Tibial nerve (tissue), 4 donors: ENCODE measurements around the gene STAT1. TPM values are rescaled to one million over a fixed set of nuclear protein-coding genes. Genes with fewer than 3 reads are reported as not detected.

Experiments used
- DNase-seq, 2 donors: peaks; one replicate each; pipeline ENCODE4 v3.0.0-alpha.2; 2019; ENCODE audit warnings: low spot score in 2 of 2
- H3K27ac ChIP-seq, 4 donors: fragments of 200-600 bp; sonication (generic) in 3 of 4; one replicate each; pipeline ENCODE4 v1.5.1; 2017 to 2019; ENCODE audit warnings: mild to moderate bottlenecking in 1 of 4
- H3K27me3 ChIP-seq, 2 donors: fragments of 200-600 bp; sonication (generic) in 1 of 2; one replicate each; pipeline versions ENCODE4 v1.5.1 to v1.6.0; 2017 to 2019
- H3K36me3 ChIP-seq, 3 donors: fragments of 200-600 bp; sonication (generic); one replicate each; pipeline ENCODE4 v1.5.1; 2018 to 2019
- H3K4me1 ChIP-seq, 4 donors: fragments of 200-600 bp; sonication (generic) in 3 of 4; one replicate each; pipeline ENCODE4 v1.5.1; 2017 to 2019
- H3K4me3 ChIP-seq, 4 donors: fragments of 200-600 bp; sonication (generic) in 3 of 4; one replicate each; pipeline ENCODE4 v1.5.1; 2017 to 2019; ENCODE audit warnings: mild to moderate bottlenecking in 1 of 4, moderate library complexity in 1 of 4
- H3K9me3 ChIP-seq, 4 donors: fragments of 200-600 bp; sonication (generic) in 3 of 4; one replicate each; pipeline ENCODE4 v1.5.1; 2017 to 2019
- CTCF ChIP-seq, 5 experiments: fragments of 200-600 bp in 3 of 5; fragments of 450-650 bp in 2 of 5; sonication (generic) in 3 of 5; IDR thresholded peaks; one replicate each; pipeline ENCODE4 v1.5.1; 2016 to 2019; ENCODE audit warnings: antibody characterized with exemption in 5 of 5, mild to moderate bottlenecking in 3 of 5, moderate library complexity in 2 of 5
- EP300 ChIP-seq, 2 donors: sonication (generic); formaldehyde crosslinking; IDR thresholded peaks; one replicate each; pipeline ENCODE4 v1.6.1; 2017; ENCODE audit warnings: antibody characterized with exemption in 2 of 2, mild to moderate bottlenecking in 1 of 2
- POLR2A ChIP-seq, 2 donors: fragments of 450-650 bp; IDR thresholded peaks; one replicate each; pipeline ENCODE4 v1.6.1; 2017; ENCODE audit warnings: antibody characterized with exemption in 2 of 2, mild to moderate bottlenecking in 2 of 2, moderate library complexity in 2 of 2
- WGBS, 2 donors: methylation state at CpG; one replicate each; pipeline ENCODE4 v1.1.5; 2018; 5-methylcytosine and 5-hydroxymethylcytosine counted together
- total RNA-seq, 4 donors: library from RNA; depleted of rRNA; stranded (reverse); fragments of >200 nt; gene quantifications; one replicate each; pipeline ENCODE4 v1.1.0, GENCODE V29; 2016

Gene STAT1
- total RNA-seq, 4 donors from 2014 or later: 40.2 to 73.9 (median 65.6) TPM

- H3K36me3 ChIP-seq: peaks cover 4 to 99% (median 24%) of the 10 kb centered on the region in 3 donors
- 100% methylated on average over 1 of the region's 1 CpG for WGBS, 2 donors
- H3K4me3 ChIP-seq: no peak overlapping the region
- H3K27ac ChIP-seq: no peak overlapping the region
- no peak for DNase-seq
- H3K9me3 ChIP-seq: no peaks in the 10 kb centered on the region
- H3K27me3 ChIP-seq: no peaks in the 10 kb centered on the region
- TF ChIP-seq CTCF (IDR thresholded peaks at IDR 0.05): no peak
- TF ChIP-seq POLR2A (IDR thresholded peaks at IDR 0.05): no peak
- TF ChIP-seq EP300 (IDR thresholded peaks at IDR 0.05): no peak
- no peaks in the 10 kb centered on the region for H3K4me1 ChIP-seq
These were observed 26.9 kb downstream of the STAT1 start for GRCh38 chr2:190987116-190987515.

GRCh38 chr2:190986221-190986953, 27.6 kb downstream of the STAT1 start:
- H3K9me3 ChIP-seq: no peaks in the 10 kb centered on the region
- H3K27ac ChIP-seq: no peak overlapping the region
- 76 to 83% methylated on average over 13 of the region's 13 CpGs for WGBS, 2 donors
- no peak for TF ChIP-seq POLR2A (IDR thresholded peaks at IDR 0.05)
- TF ChIP-seq CTCF (IDR thresholded peaks at IDR 0.05): no peak
- TF ChIP-seq EP300 (IDR thresholded peaks at IDR 0.05): no peak
- DNase-seq: no peak
- H3K27me3 ChIP-seq: no peaks in the 10 kb centered on the region
- peaks cover 4 to 99% (median 24%) of the 10 kb centered on the region in 3 donors for H3K36me3 ChIP-seq
- no peaks in the 10 kb centered on the region for H3K4me1 ChIP-seq
- H3K4me3 ChIP-seq: no peak overlapping the region

- Histone ChIP-seq H3K4me1 (peaks cover 0 to 13% (median 0%) of the 10 kb centered on the region in 4 donors), H3K36me3 (peaks cover 4 to 99% (median 14%) of the 10 kb centered on the region in 3 donors), H3K27me3 (no peaks in the 10 kb centered on the region), H3K4me3 (no peak overlapping the region), H3K27ac (no peak overlapping the region), H3K9me3 (no peaks in the 10 kb centered on the region)
- no peak for TF ChIP-seq CTCF (IDR thresholded peaks at IDR 0.05)
- no peak for TF ChIP-seq EP300 (IDR thresholded peaks at IDR 0.05)
- no peak for TF ChIP-seq POLR2A (IDR thresholded peaks at IDR 0.05)
- DNase-seq: no peak
- WGBS, 2 donors: 86 to 90% methylated on average over 5 of the region's 5 CpGs
These were observed 29.4 kb downstream of the STAT1 start for GRCh38 chr2:190984595-190984994.

- WGBS, 2 donors: 92 to 95% methylated on average over 8 of the region's 8 CpGs
- Histone ChIP-seq H3K4me1 (peaks cover 0 to 13% (median 0%) of the 10 kb centered on the region in 4 donors), H3K4me3 (no peak overlapping the region), H3K27me3 (no peaks in the 10 kb centered on the region), H3K9me3 (no peaks in the 10 kb centered on the region), H3K36me3 (peaks cover 4 to 99% (median 20%) of the 10 kb centered on the region in 3 donors), H3K27ac (no peak overlapping the region)
- no peak for TF ChIP-seq EP300 (IDR thresholded peaks at IDR 0.05)
- TF ChIP-seq CTCF (IDR thresholded peaks at IDR 0.05): no peak
- TF ChIP-seq POLR2A (IDR thresholded peaks at IDR 0.05): no peak
- no peak for DNase-seq
These were observed 31.5 kb downstream of the STAT1 start for GRCh38 chr2:190982262-190983034.

- 89 to 100% methylated on average over 1 of the region's 1 CpG for WGBS, 2 donors
- Histone ChIP-seq H3K4me1 (peaks cover 0 to 13% (median 0%) of the 10 kb centered on the region in 4 donors), H3K9me3 (no peaks in the 10 kb centered on the region), H3K4me3 (no peak overlapping the region), H3K36me3 (peaks cover 4 to 99% (median 13%) of the 10 kb centered on the region in 3 donors), H3K27ac (no peak overlapping the region), H3K27me3 (no peaks in the 10 kb centered on the region)
- DNase-seq: no peak
- TF ChIP-seq CTCF (IDR thresholded peaks at IDR 0.05) (no peak), POLR2A (IDR thresholded peaks at IDR 0.05) (no peak), EP300 (IDR thresholded peaks at IDR 0.05) (no peak)
These were observed 32.2 kb downstream of the STAT1 start for GRCh38 chr2:190981733-190982132.
